Omental fat pad (tissue), 4 donors: Measurements from ENCODE around the gene CEP170B. TPM values are rescaled to one million over a fixed set of nuclear protein-coding genes. Genes with fewer than 3 reads are reported as not detected.

Source experiments
- ATAC-seq: fragments of 150-250 bp; one replicate; pipeline ENCODE4 v1.9.1; 2016; ENCODE audit warnings: mild to moderate bottlenecking, moderate library complexity; ENCODE audit not compliant: low FRiP score
- DNase-seq: peaks from one replicate; pipeline ENCODE4 v3.0.0-alpha.2; 2019; ENCODE audit warnings: low spot score
- total RNA-seq, 4 donors: library from RNA; depleted of rRNA; stranded (reverse); fragments of >200 nt; gene quantifications; one replicate each; pipeline ENCODE4 v1.1.0, GENCODE V29; 2016
- TF ChIP-seq, protein P1 (sequence below), 3 donors: fragments of 450-650 bp; IDR thresholded peaks; one replicate each; pipeline ENCODE4 v1.5.1; 2016 to 2017; ENCODE audit warnings: antibody characterized with exemption in 3 of 3, mild to moderate bottlenecking in 3 of 3, moderate library complexity in 2 of 3

The CEP170B gene
- total RNA-seq, 4 donors from 2014 or later, result 5.5 to 29.3 (median 13.0) TPM

DNA sequence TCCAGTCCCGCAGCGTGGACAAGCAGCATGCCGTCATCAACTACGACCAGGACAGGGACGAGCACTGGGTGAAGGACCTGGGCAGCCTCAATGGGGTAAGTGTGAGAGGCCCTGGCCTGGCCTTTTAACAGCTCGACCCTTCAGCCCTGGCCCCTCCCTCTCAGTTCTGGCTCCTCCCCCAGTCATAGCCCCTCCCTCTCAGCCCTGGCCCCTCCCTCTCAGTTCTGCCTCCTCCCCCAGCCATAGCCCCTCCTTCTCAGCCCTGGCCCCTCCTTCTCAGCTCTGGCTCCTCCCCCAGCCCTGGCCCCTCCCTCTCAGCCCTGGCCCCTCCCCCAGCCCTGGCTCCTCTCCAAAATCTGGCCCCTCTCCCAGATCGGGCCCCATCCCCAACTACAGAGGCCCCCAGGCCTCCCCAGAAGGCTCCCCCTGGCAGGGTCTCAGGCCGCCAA lies 11.2 kb downstream of the CEP170B start:
- no peak for DNase-seq
- TF ChIP-seq, protein P1, sequence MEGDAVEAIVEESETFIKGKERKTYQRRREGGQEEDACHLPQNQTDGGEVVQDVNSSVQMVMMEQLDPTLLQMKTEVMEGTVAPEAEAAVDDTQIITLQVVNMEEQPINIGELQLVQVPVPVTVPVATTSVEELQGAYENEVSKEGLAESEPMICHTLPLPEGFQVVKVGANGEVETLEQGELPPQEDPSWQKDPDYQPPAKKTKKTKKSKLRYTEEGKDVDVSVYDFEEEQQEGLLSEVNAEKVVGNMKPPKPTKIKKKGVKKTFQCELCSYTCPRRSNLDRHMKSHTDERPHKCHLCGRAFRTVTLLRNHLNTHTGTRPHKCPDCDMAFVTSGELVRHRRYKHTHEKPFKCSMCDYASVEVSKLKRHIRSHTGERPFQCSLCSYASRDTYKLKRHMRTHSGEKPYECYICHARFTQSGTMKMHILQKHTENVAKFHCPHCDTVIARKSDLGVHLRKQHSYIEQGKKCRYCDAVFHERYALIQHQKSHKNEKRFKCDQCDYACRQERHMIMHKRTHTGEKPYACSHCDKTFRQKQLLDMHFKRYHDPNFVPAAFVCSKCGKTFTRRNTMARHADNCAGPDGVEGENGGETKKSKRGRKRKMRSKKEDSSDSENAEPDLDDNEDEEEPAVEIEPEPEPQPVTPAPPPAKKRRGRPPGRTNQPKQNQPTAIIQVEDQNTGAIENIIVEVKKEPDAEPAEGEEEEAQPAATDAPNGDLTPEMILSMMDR (IDR thresholded peaks at IDR 0.05), result no peak
- ATAC-seq, result no peak

DNA sequence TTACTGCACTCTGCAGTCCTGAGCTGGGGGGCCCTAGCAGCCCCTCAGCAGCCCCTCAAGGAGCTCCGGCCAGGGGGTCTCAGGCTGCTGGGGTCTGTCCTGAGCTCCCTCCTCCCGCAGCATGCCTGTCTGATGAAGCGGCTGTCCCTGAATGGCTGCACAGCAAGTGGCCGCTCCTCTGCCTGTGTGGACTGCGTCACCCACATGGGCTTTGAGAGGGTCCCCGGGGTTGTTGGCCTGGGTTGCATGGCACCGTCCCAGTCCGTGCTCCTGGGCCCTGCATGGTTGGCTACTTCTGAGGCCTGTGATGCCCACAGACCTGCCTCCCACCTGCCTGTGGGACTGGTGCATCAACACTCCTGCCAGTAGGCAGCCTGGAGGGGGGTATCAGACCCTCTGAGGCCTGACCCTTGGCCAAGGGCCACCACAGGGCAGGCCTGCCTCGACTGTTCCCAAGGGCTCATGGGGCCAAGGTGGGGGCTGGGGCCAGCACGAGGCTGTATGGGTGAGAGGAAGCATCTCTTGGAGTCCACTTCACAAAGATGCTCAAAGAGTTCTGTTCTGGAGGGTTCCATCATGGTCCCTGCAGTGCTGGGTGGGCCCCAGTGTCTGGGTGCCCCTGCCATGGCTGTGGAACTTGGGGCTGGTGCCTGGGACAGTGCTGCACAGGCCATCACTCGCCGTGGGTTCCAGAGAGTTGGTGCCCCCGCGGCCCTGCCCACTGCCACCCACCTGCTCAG lies 12.2 kb downstream of the CEP170B start:
- TF ChIP-seq, protein P1 (IDR thresholded peaks at IDR 0.05), result no peak
- DNase-seq (no peak), ATAC-seq (no peak)

DNA sequence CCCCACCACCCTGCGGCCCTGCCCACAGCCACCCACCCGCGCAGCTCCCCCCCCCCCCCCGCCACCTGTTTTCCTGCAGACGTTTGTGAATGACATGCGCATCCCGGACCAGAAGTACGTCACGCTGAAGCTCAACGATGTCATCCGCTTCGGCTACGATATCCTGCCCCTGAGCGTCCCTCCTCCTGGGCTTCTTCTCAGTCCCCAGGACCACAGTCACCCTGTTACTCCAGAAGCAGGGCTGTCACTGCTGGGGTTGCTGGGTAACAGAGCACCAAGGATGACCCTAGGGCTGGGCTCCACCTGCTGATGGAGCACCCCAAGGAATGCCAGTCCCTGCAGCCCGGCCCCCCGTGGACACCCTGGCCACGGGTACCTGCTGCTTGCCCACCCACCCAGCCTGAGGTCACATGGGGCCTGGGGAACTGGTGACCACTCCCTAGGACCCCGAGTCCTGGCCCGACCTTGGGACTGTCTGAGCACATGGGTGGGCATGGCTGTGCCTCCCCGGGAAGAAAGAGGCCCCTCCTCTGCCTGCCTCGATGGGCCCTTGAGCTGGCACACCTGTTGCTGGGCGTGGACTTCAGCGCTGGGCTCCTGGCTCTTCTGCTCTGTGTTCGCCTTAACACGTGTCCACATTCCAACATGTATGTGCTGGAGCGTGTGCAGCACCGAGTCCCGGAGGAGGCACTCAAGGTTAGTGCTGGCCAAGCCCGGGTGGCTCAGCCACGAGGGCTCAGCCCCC lies 12.9 kb downstream of the CEP170B start:
- TF ChIP-seq, protein P1 (IDR thresholded peaks at IDR 0.05), result no peak
- ATAC-seq (no peak), DNase-seq (no peak)

DNA sequence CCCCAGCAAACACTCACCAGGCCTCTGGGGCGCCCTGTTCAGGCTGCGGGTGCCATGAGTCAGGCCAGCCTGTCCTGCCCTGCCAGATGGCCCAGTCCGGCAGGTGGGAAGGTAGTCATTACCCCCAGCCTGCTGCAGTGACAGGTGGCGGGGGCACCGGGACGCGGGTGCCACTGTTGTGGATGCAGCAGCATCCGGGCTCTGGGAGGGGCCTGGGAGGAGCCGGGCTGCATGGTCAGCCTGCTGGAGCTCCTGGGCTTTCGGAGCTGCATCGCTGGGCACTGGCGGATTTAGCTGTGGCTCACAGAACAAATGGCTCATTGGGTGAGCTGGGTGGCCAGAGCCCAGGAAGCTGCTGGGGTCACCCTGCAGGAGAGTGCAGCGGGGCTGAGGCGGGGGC lies 13.5 kb downstream of the CEP170B start:
- TF ChIP-seq, protein P1 (IDR thresholded peaks at IDR 0.05), result no peak
- ATAC-seq (no peak), DNase-seq (no peak)

DNA sequence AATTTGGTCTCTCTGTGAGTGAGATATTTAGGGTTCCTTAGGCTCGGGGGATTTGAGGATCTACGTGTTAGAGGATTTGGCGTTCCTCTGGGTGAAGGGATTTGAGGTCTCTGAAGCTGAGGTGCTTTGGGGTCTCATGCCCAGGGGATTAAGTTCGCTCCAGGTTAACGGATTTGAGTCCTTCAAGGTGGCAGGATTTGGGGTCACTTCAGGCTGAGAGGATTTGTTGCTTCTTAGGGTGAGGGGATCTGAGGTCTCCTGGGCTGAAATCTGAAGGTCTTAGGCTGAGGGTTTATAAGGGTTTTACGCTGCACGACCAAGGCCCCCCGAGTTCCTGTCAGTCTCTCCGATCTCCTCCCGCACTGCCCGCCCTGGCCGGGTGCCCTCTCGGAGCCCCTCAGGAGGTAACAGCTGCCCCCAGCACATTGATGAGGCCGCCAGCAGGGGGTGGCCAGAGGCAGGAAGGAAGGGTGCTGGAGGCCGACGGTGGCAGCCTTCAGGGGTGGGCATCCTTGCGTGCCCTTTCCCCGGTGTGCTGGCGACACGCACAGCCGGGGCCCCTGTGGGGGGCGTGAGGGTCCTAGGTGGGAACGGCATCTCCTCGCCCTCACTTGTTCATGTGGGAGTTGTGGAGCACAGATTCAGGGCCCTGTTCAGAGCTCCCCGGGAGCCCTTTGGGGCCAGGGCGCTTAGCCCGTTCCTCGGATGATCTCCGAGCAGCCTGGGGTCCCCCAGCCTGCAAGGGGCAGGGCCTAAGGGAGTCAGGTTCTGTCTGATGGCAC lies 14.3 kb downstream of the CEP170B start:
- TF ChIP-seq, protein P1 (IDR thresholded peaks at IDR 0.05), result no peak
- ATAC-seq (no peak), DNase-seq (no peak)

DNA sequence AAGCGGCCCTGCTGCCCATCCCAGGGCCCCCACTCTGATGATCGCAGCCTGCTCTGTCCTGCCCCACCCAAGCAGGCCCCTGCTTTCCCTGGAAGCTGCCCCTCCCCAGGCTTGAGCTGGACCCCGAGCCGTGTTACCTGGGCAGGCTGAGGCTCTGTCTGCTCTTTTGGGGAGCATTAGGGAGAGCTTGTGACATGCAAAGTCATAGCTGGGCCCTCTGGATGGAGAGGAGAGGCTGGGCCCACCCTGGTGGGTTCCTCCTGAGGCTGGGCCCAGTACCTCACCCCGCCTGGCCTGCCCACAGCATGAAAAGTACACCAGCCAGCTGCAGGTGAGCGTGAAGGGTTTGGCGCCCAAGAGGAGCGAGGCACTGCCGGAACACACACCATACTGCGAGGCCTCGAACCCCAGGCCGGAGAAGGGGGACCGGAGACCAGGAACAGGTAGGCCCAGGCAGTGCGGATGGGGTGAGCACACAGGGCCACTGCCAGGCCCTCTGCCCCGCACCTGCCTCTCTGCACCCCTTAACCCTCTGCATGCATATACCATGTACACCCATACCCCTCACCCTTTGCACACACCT lies 15.0 kb downstream of the CEP170B start:
- DNase-seq, result no peak
- no peak for ATAC-seq
- TF ChIP-seq, protein P1 (IDR thresholded peaks at IDR 0.05), result no peak
